ENCODE data around the gene TENM3.

DNA sequence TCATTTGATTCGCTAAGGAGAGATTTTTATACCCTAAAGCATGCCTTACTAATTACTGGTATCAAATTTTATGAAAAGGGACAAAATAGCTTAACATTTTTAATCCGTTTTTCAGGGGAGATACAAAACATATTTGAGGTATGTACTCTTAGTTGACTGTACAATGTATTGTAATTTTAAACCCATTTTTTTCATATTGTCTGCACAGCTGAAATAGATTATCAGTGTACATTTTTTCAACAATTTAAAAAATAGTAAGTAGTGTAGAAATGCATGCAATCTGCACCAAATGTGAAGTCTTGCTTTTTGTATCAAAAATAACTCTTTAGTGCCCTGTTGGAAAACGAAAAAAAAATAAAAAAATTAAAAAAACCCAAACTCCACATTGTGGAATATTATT, 82.2 kb downstream of the TENM3 start:
- TF ChIP-seq, protein P1, sequence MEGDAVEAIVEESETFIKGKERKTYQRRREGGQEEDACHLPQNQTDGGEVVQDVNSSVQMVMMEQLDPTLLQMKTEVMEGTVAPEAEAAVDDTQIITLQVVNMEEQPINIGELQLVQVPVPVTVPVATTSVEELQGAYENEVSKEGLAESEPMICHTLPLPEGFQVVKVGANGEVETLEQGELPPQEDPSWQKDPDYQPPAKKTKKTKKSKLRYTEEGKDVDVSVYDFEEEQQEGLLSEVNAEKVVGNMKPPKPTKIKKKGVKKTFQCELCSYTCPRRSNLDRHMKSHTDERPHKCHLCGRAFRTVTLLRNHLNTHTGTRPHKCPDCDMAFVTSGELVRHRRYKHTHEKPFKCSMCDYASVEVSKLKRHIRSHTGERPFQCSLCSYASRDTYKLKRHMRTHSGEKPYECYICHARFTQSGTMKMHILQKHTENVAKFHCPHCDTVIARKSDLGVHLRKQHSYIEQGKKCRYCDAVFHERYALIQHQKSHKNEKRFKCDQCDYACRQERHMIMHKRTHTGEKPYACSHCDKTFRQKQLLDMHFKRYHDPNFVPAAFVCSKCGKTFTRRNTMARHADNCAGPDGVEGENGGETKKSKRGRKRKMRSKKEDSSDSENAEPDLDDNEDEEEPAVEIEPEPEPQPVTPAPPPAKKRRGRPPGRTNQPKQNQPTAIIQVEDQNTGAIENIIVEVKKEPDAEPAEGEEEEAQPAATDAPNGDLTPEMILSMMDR (conservative IDR thresholded peaks at IDR 0.05; ENCODE audit: low read length), result no peak
- no peak for TF ChIP-seq EZH2phosphoT487 (IDR thresholded peaks at IDR 0.05; ENCODE audit: borderline replicate concordance, low read depth, low read length)

Measured in OCI-LY7 (cell line).